H1 (cell line): Measurements from ENCODE around the gene SSR2. TPM values are rescaled to one million over a fixed set of nuclear protein-coding genes. Genes with fewer than 3 reads are reported as not detected.

Experiments
- BCL11A ChIP-seq, 2 experiments: IDR thresholded peaks; one replicate each; pipeline ENCODE4 v1.6.1; 2011; ENCODE audit warnings: low read depth in 2 of 2, low read length in 2 of 2, mild to moderate bottlenecking in 2 of 2
- CBX8 ChIP-seq: fragments of 300-800, 300-1000 bp; sonication (generic); IDR thresholded peaks from 2 replicates; pipeline ENCODE4 v1.7.1; 2016; ENCODE audit warnings: low read depth, low read length, borderline replicate concordance
- EGR1 ChIP-seq: IDR thresholded peaks from 2 replicates; pipeline ENCODE4 v1.6.1; 2011; ENCODE audit warnings: low read depth, low read length, borderline replicate concordance
- FOSL1 ChIP-seq: IDR thresholded peaks from 2 replicates; pipeline ENCODE4 v1.6.1; 2011; ENCODE audit warnings: mild to moderate bottlenecking, low read depth, low read length, moderate library complexity; ENCODE audit not compliant: insufficient read depth
- HDAC2 ChIP-seq, 2 experiments: fragments of 300-600 bp in 1 of 2; sonication (generic) in 1 of 2; IDR thresholded peaks; 2 replicates each; pipeline ENCODE4 v1.6.1; 2011 to 2012; ENCODE audit warnings: low read depth in 2 of 2, low read length in 2 of 2, mild to moderate bottlenecking in 2 of 2, moderate library complexity in 2 of 2, borderline replicate concordance in 1 of 2, inconsistent platforms in 1 of 2
- RAD21 ChIP-seq, 2 experiments: IDR thresholded peaks in 1 of 2; conservative IDR thresholded peaks in 1 of 2; 2 replicates each; pipeline ENCODE4 v1.6.1; 2011; ENCODE audit warnings: low read depth in 2 of 2, low read length in 2 of 2, improper control_type of control experiment in 1 of 2, inconsistent platforms in 1 of 2, mild to moderate bottlenecking in 1 of 2, moderate library complexity in 1 of 2
- SAP30 ChIP-seq: fragments of 300-600 bp; sonication (generic); IDR thresholded peaks from 2 replicates; pipeline ENCODE4 v1.7.1; 2012; ENCODE audit warnings: low read length, moderate library complexity, mild to moderate bottlenecking, inconsistent platforms; ENCODE audit not compliant: insufficient read depth, insufficient replicate concordance
- SIRT6 ChIP-seq: IDR thresholded peaks from one replicate; pipeline ENCODE4 v1.7.1; 2012; ENCODE audit warnings: low read length, inconsistent platforms
- SRF ChIP-seq: IDR thresholded peaks from 2 replicates; pipeline ENCODE4 v1.6.1; 2011; ENCODE audit warnings: mild to moderate bottlenecking, low read depth, low read length, moderate library complexity
- TBP ChIP-seq: IDR thresholded peaks from 2 replicates; pipeline ENCODE4 v1.6.1; 2011; ENCODE audit warnings: low read depth, low read length, improper control_type of control experiment
- polyA plus RNA-seq, 7 experiments: library from polyadenylated mRNA; depleted of rRNA in 3 of 7; stranded (reverse) in 5 of 7; unstranded in 2 of 7; fragments of >200 nt in 5 of 7; fragments of 200-250 nt in 2 of 7; gene quantifications; 1 replicate in 5 of 7; 2 replicates in 1 of 7; 4 replicates in 1 of 7; pipeline versions ENCODE4 v1.2.1 to v1.2.3, GENCODE V29; 2011 to 2013; ENCODE audit warnings: missing spikeins in 2 of 7, mixed read lengths in 2 of 7
- total RNA-seq: library from RNA; stranded (reverse); fragmentation: NEBNext Ultra II Directional; extraction: Animal tissue kit (Norgen Biotek cat#: 25700); gene quantifications from 2 replicates; pipeline ENCODE4 v1.2.1, GENCODE V29; 2021
- TF ChIP-seq, protein P1 (sequence below): fragments of 300-600 bp; sonication (generic); IDR thresholded peaks from 2 replicates; pipeline ENCODE4 v1.7.1; 2012; ENCODE audit warnings: low read length, moderate library complexity, mild to moderate bottlenecking, inconsistent platforms; ENCODE audit not compliant: insufficient replicate concordance

SSR2 gene
- total and polyA plus RNA-seq, 2 of the 8 experiments (the other 6 are each of a cell fraction or from before 2014, with no cell fraction given), result 190 to 648 TPM

DNA sequence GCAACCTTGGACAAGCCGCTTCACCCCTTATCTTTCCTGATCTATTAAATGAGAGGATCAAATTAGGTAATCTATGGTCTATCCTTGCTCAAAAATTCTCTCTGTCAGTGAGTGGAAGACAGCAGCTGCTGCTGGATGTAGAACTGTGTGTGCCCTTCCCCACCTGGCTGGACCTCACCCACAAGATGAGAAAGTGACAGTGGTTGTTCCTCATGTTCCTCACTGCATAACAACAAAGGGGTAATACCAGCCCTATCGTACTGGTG lies 16.9 kb downstream of the SSR2 start (continued):
- TF ChIP-seq, protein P1, sequence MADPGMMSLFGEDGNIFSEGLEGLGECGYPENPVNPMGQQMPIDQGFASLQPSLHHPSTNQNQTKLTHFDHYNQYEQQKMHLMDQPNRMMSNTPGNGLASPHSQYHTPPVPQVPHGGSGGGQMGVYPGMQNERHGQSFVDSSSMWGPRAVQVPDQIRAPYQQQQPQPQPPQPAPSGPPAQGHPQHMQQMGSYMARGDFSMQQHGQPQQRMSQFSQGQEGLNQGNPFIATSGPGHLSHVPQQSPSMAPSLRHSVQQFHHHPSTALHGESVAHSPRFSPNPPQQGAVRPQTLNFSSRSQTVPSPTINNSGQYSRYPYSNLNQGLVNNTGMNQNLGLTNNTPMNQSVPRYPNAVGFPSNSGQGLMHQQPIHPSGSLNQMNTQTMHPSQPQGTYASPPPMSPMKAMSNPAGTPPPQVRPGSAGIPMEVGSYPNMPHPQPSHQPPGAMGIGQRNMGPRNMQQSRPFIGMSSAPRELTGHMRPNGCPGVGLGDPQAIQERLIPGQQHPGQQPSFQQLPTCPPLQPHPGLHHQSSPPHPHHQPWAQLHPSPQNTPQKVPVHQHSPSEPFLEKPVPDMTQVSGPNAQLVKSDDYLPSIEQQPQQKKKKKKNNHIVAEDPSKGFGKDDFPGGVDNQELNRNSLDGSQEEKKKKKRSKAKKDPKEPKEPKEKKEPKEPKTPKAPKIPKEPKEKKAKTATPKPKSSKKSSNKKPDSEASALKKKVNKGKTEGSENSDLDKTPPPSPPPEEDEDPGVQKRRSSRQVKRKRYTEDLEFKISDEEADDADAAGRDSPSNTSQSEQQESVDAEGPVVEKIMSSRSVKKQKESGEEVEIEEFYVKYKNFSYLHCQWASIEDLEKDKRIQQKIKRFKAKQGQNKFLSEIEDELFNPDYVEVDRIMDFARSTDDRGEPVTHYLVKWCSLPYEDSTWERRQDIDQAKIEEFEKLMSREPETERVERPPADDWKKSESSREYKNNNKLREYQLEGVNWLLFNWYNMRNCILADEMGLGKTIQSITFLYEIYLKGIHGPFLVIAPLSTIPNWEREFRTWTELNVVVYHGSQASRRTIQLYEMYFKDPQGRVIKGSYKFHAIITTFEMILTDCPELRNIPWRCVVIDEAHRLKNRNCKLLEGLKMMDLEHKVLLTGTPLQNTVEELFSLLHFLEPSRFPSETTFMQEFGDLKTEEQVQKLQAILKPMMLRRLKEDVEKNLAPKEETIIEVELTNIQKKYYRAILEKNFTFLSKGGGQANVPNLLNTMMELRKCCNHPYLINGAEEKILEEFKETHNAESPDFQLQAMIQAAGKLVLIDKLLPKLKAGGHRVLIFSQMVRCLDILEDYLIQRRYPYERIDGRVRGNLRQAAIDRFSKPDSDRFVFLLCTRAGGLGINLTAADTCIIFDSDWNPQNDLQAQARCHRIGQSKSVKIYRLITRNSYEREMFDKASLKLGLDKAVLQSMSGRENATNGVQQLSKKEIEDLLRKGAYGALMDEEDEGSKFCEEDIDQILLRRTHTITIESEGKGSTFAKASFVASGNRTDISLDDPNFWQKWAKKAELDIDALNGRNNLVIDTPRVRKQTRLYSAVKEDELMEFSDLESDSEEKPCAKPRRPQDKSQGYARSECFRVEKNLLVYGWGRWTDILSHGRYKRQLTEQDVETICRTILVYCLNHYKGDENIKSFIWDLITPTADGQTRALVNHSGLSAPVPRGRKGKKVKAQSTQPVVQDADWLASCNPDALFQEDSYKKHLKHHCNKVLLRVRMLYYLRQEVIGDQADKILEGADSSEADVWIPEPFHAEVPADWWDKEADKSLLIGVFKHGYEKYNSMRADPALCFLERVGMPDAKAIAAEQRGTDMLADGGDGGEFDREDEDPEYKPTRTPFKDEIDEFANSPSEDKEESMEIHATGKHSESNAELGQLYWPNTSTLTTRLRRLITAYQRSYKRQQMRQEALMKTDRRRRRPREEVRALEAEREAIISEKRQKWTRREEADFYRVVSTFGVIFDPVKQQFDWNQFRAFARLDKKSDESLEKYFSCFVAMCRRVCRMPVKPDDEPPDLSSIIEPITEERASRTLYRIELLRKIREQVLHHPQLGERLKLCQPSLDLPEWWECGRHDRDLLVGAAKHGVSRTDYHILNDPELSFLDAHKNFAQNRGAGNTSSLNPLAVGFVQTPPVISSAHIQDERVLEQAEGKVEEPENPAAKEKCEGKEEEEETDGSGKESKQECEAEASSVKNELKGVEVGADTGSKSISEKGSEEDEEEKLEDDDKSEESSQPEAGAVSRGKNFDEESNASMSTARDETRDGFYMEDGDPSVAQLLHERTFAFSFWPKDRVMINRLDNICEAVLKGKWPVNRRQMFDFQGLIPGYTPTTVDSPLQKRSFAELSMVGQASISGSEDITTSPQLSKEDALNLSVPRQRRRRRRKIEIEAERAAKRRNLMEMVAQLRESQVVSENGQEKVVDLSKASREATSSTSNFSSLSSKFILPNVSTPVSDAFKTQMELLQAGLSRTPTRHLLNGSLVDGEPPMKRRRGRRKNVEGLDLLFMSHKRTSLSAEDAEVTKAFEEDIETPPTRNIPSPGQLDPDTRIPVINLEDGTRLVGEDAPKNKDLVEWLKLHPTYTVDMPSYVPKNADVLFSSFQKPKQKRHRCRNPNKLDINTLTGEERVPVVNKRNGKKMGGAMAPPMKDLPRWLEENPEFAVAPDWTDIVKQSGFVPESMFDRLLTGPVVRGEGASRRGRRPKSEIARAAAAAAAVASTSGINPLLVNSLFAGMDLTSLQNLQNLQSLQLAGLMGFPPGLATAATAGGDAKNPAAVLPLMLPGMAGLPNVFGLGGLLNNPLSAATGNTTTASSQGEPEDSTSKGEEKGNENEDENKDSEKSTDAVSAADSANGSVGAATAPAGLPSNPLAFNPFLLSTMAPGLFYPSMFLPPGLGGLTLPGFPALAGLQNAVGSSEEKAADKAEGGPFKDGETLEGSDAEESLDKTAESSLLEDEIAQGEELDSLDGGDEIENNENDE, result no peak
- no peak for TF ChIP-seq BCL11A (IDR thresholded peaks at IDR 0.05; ENCODE audit: low read depth in 2 of 2, low read length in 2 of 2)
- no peak for TF ChIP-seq HDAC2 (IDR thresholded peaks at IDR 0.05; ENCODE audit: borderline replicate concordance in 1 of 2, low read depth in 2 of 2, low read length in 2 of 2)
- no peak for TF ChIP-seq SRF
- no peak for TF ChIP-seq EGR1
- TF ChIP-seq RAD21 (IDR thresholded peaks at IDR 0.05 in 1 of 2, conservative IDR thresholded peaks at IDR 0.05 in 1 of 2; ENCODE audit: low read depth in 2 of 2, low read length in 2 of 2), result no peak
- TF ChIP-seq SIRT6, result no peak
- TF ChIP-seq SAP30, result no peak
- no peak for TF ChIP-seq FOSL1
- TF ChIP-seq TBP, result no peak
- TF ChIP-seq CBX8, result no peak
- TF ChIP-seq, all 59 proteins: peak for 0
